AG04450 (cell line): Measurements from ENCODE around the gene C1orf35. TPM values are rescaled to one million over a fixed set of nuclear protein-coding genes. Genes with fewer than 3 reads are reported as not detected.

ENCODE experiments used
- CTCF ChIA-PET: fragments of 300-600, 350-600 bp; formaldehyde crosslinking; extraction: SDS; loops from one replicate; lab custom pipeline; 2022; ENCODE audit warnings: antibody characterized with exemption, inconsistent platforms; lab: Charles Lee
- POLR2A ChIA-PET: fragments of 350-600 bp; formaldehyde crosslinking; extraction: SDS; loops from one replicate; lab custom pipeline; 2021; ENCODE audit warnings: antibody characterized with exemption, inconsistent platforms; lab: Yijun Ruan, JAX
- DNase-seq: peaks from one replicate; pipeline ENCODE4 v3.0.0-alpha.2; 2011; ENCODE audit warnings: low read depth, low spot score
- H3K27ac ChIP-seq: one replicate; pipeline ENCODE4 v1.5.1; 2012; ENCODE audit warnings: low read depth, low read length, control low read depth
- H3K27me3 ChIP-seq: one replicate; pipeline ENCODE4 v1.6.0; 2012; ENCODE audit warnings: low read length; ENCODE audit not compliant: control insufficient read depth, insufficient read depth
- H3K4me3 ChIP-seq: 2 replicates; pipeline ENCODE4 v1.5.1; 2011; ENCODE audit warnings: mild to moderate bottlenecking, low read depth, low read length, control low read depth
- H3K9me3 ChIP-seq: 2 replicates; pipeline ENCODE4 v1.5.1; 2012; ENCODE audit warnings: low read length; ENCODE audit not compliant: control insufficient read depth, insufficient read depth
- CTCF ChIP-seq: IDR thresholded peaks from 2 replicates; pipeline ENCODE4 v1.5.1; 2011; ENCODE audit warnings: low read depth, low read length, control low read depth, inconsistent platforms
- polyA minus RNA-seq: library from RNA; depleted of rRNA, polyadenylated mRNA; stranded (reverse); fragments of >200 nt; gene quantifications from 2 replicates; pipeline ENCODE4 v1.2.3, GENCODE V29; 2011; rRNA and poly(A)+ RNA removed
- polyA plus RNA-seq: library from polyadenylated mRNA; depleted of rRNA; stranded (reverse); fragments of >200 nt; gene quantifications from 2 replicates; pipeline ENCODE4 v1.2.3, GENCODE V29; 2011; rRNA removed

C1orf35 gene
- polyA plus RNA-seq = 3.6 and 4.4 TPM in 2 replicates
- polyA minus RNA-seq = 0.51 and 0.70 TPM in 2 replicates

GRCh38 chr1:228102791-228103620 lies at the start of gene C1orf35:
Gene C1orf35 (minus strand): TSS chr1:228103325. CDS start chr1:228103227, 98 bp downstream.
- Histone ChIP-seq H3K27me3 (no peaks in the 10 kb centered on the region), H3K9me3 (no peaks in the 10 kb centered on the region; the same call in 1 of the 2 replicates), H3K4me3 (peak within 1 kb of the TSS; percentile 84), H3K27ac (peak within 1 kb of the TSS; percentile 39)
- ChIA-PET POLR2A (no interaction called here), CTCF (no interaction called here)
- no peak for TF ChIP-seq CTCF
- peak; percentile 72 for DNase-seq

- POLR2A ChIA-PET = no interaction called here
- TF ChIP-seq CTCF = no peak
- DNase-seq = no peak
- Histone ChIP-seq H3K9me3 (no peaks in the 10 kb centered on the region; the same call in 1 of the 2 replicates), H3K4me3 (no peak overlapping the region), H3K27me3 (no peaks in the 10 kb centered on the region), H3K27ac (no peak overlapping the region)
- CTCF ChIA-PET = interaction anchor here (3.9 kb wide), 1 partner anchor 12 kb away, joined by 26 read pairs; the partner anchor contains the start of gene IBA57
Measured at GRCh38 chr1:228152918-228153258, 49.8 kb upstream of the C1orf35 start.

GRCh38 chr1:228152097-228152917 lies 49.2 kb upstream of the C1orf35 start:
- ChIA-PET POLR2A (no interaction called here), CTCF (interaction anchor here (2.2 to 3.9 kb wide), 2 partner anchors 13 to 21 kb away, joined by 12 to 26 read pairs; partner anchors contain the start of gene IBA57)
- Histone ChIP-seq H3K27me3 (no peaks in the 10 kb centered on the region), H3K9me3 (no peaks in the 10 kb centered on the region; the same call in 1 of the 2 replicates), H3K27ac (peak overlapping the region; percentile 11), H3K4me3 (no peak overlapping the region)
- TF ChIP-seq CTCF = no peak
- no peak for DNase-seq

GRCh38 chr1:228151180-228151925 lies 48.2 kb upstream of the C1orf35 start:
- ChIA-PET POLR2A (interaction anchor here (1.2 to 2.2 kb wide), 2 partner anchors 15 to 69 kb away, joined by 4 to 15 read pairs; partner anchors contain the start of genes ARF1 and IBA57), CTCF (interaction anchor here (2.2 to 3.9 kb wide), 2 partner anchors 13 to 20 kb away, joined by 12 to 26 read pairs; partner anchors contain the start of gene IBA57)
- no peak for TF ChIP-seq CTCF
- peak overlapping the region; percentile 17; the same call in 1 of the 2 replicates for H3K4me3 ChIP-seq
- no peak for DNase-seq
- peak overlapping the region; percentile 84 for H3K27ac ChIP-seq
- no peaks in the 10 kb centered on the region; the same call in 1 of the 2 replicates for H3K9me3 ChIP-seq
- no peaks in the 10 kb centered on the region for H3K27me3 ChIP-seq
